HepG2 (cell line): ENCODE results near the gene TCEANC2. TPM values are rescaled to one million over a fixed set of nuclear protein-coding genes. Genes with fewer than 3 reads are reported as not detected.
A peak's percentile ranks its signal among the peaks of the same experiment; 100 is the strongest.

Source experiments
- AKAP8 ChIP-seq: sonication (generic); formaldehyde crosslinking; IDR thresholded peaks from 2 replicates; pipeline ENCODE4 v1.5.1; 2020; ENCODE audit warnings: mild to moderate bottlenecking, missing genetic modification reagents
- CBX5 ChIP-seq: sonication (generic); formaldehyde crosslinking; IDR thresholded peaks from 2 replicates; pipeline ENCODE4 v1.4.0; 2020; ENCODE audit warnings: missing genetic modification reagents, borderline replicate concordance
- HDAC1 ChIP-seq: sonication (generic); formaldehyde crosslinking; IDR thresholded peaks from 2 replicates; pipeline ENCODE4 v1.5.1; 2020; ENCODE audit warnings: mild to moderate bottlenecking, missing genetic modification reagents
- HINFP ChIP-seq: sonication (generic); formaldehyde crosslinking; IDR thresholded peaks from 2 replicates; pipeline ENCODE4 v1.4.0; 2020; ENCODE audit warnings: low read depth, mild to moderate bottlenecking, missing genetic modification reagents
- JDP2 ChIP-seq: sonication (generic); formaldehyde crosslinking; IDR thresholded peaks from 2 replicates; pipeline ENCODE4 v1.8.1; 2022; ENCODE audit warnings: missing genetic modification reagents, borderline replicate concordance
- JUN ChIP-seq: sonication (generic); formaldehyde crosslinking; IDR thresholded peaks from 2 replicates; pipeline ENCODE4 v1.4.0; 2020; ENCODE audit warnings: mild to moderate bottlenecking, missing genetic modification reagents
- NKX3-1 ChIP-seq: sonication (generic); formaldehyde crosslinking; IDR thresholded peaks from 2 replicates; pipeline ENCODE4 v1.5.0; 2020; ENCODE audit warnings: missing genetic modification reagents
- PATZ1 ChIP-seq: sonication (generic); formaldehyde crosslinking; IDR thresholded peaks from 2 replicates; pipeline ENCODE4 v1.4.0; 2020; ENCODE audit warnings: missing genetic modification reagents
- TARDBP ChIP-seq: sonication (generic); formaldehyde crosslinking; IDR thresholded peaks from 2 replicates; pipeline ENCODE4 v1.8.0; 2022; ENCODE audit warnings: mild to moderate bottlenecking, missing genetic modification reagents
- ZFP1 ChIP-seq: IDR thresholded peaks from 2 replicates; pipeline ENCODE4 v1.6.1; 2016
- ZNF138 ChIP-seq: sonication (generic); formaldehyde crosslinking; IDR thresholded peaks from 2 replicates; pipeline ENCODE4 v1.5.0; 2020; ENCODE audit warnings: mild to moderate bottlenecking, low read depth, missing genetic modification reagents
- ZNF296 ChIP-seq: sonication (generic); formaldehyde crosslinking; conservative IDR thresholded peaks from 2 replicates; pipeline ENCODE4 v1.5.0; 2020; ENCODE audit warnings: mild to moderate bottlenecking, missing genetic modification reagents
- ZNF550 ChIP-seq: sonication (generic); formaldehyde crosslinking; IDR thresholded peaks from 2 replicates; pipeline ENCODE4 v1.4.0; 2020; ENCODE audit warnings: mild to moderate bottlenecking, missing genetic modification reagents, borderline replicate concordance
- ZNF761 ChIP-seq: sonication (generic); formaldehyde crosslinking; conservative IDR thresholded peaks from 2 replicates; pipeline ENCODE4 v1.4.0; 2020; ENCODE audit warnings: mild to moderate bottlenecking, missing genetic modification reagents
- ZNF790 ChIP-seq: sonication (generic); formaldehyde crosslinking; IDR thresholded peaks from 2 replicates; pipeline ENCODE4 v1.8.0; 2022; ENCODE audit warnings: missing genetic modification reagents, mild to moderate bottlenecking, borderline replicate concordance
- polyA plus RNA-seq, 8 experiments: library from polyadenylated mRNA; depleted of rRNA in 3 of 8; stranded (reverse) in 7 of 8; unstranded in 1 of 8; fragments of >200 nt; fragmentation: Illumina TruSeq in 4 of 8; extraction: Trizol in 4 of 8; gene quantifications; 2 replicates each; pipeline versions ENCODE4 v1.2.1 to v1.2.3, GENCODE V29; 2011 to 2016; ENCODE audit warnings: low read depth in 4 of 8, missing spikeins in 1 of 8, mixed read lengths in 1 of 8; ENCODE audit not compliant: insufficient read depth in 1 of 8
- total RNA-seq, 5 experiments: library from RNA; depleted of rRNA; stranded (reverse); fragments of >200 nt; fragmentation: Illumina TruSeq; extraction: Trizol; gene quantifications; 2 replicates each; pipeline ENCODE4 v1.2.3, GENCODE V29; 2016; ENCODE audit warnings: low read depth in 1 of 5
- TF ChIP-seq, protein P1 (sequence below): sonication (generic); formaldehyde crosslinking; IDR thresholded peaks from 2 replicates; pipeline ENCODE4 v1.4.0; 2020; ENCODE audit warnings: missing genetic modification reagents
- TF ChIP-seq, protein P2 (sequence below): sonication (generic); formaldehyde crosslinking; conservative IDR thresholded peaks from 2 replicates; pipeline ENCODE4 v1.4.0; 2020; ENCODE audit warnings: mild to moderate bottlenecking, missing genetic modification reagents, moderate library complexity

TCEANC2 gene
- total and polyA plus RNA-seq, 2 of the 13 experiments (the other 11 are each of a cell fraction or from before 2014, with no cell fraction given), result 3.8 to 5.0 TPM

DNA sequence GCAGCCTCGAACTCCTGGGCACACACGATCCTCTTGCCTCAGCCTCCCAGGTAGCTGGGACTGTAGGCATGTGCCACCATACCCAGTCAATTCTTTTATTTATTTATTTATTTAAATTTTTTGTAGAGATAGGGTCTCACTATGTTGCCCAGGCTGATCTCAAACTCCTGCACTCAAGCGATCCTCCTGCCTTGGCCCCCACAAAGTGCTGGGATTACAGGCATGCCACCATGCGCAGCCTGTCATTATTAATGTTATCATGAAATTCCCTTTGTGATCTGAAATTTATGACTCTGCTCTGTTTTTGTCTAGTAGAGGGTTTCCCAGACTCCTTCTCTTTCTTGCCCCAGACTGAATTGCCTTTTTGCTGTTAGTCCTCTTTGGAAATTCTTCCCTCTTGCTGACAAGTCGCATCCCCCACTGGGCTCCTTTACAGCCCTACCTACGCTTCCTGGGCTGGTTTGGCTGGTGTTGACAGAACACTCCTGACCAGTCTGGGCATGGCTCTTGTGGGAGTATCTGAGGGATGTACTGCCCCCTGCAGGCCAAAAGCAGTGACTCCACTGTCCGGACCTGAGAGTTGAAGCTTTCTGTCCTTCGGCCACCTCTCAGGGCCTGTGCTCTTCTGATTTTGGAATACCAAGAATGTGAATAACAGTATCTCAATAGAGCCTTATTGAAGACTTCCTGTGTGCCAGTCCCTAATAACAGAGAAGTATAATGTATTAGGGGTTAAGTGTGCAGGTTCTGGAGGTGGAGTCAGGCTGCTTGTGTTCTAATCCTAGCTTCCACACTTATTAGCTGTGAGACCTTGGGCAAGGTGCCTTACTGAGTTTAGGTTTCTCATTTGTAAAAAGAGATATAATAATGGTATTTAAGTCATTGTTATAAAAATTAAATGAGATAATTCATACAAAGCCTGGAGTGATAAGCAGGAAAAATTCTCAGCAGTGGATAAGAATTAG is 28.2 kb downstream of the TCEANC2 start (continued):
- TF ChIP-seq PATZ1 (CRISPR knock-in tag), result peak; percentile 50
- 0 out of 2 replicates have a peak, but pooled peaks have one; percentile 19 for TF ChIP-seq HDAC1 (CRISPR knock-in tag)
- 0 out of 2 replicates have a peak, but pooled peaks have one; percentile 30 for TF ChIP-seq ZNF761 (CRISPR knock-in tag)
- TF ChIP-seq ZNF550, result no peak
- TF ChIP-seq ZNF138 (CRISPR knock-in tag), result no peak
- peak; percentile 38; the same call in 1 of the 2 replicates for TF ChIP-seq CBX5 (CRISPR knock-in tag)
- TF ChIP-seq, protein P1, sequence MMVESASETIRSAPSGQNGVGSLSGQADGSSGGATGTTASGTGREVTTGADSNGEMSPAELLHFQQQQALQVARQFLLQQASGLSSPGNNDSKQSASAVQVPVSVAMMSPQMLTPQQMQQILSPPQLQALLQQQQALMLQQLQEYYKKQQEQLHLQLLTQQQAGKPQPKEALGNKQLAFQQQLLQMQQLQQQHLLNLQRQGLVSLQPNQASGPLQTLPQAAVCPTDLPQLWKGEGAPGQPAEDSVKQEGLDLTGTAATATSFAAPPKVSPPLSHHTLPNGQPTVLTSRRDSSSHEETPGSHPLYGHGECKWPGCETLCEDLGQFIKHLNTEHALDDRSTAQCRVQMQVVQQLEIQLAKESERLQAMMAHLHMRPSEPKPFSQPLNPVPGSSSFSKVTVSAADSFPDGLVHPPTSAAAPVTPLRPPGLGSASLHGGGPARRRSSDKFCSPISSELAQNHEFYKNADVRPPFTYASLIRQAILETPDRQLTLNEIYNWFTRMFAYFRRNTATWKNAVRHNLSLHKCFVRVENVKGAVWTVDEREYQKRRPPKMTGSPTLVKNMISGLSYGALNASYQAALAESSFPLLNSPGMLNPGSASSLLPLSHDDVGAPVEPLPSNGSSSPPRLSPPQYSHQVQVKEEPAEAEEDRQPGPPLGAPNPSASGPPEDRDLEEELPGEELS (CRISPR knock-in tag), result no peak
- no peak for TF ChIP-seq JDP2 (CRISPR knock-in tag)
- TF ChIP-seq NKX3-1, result no peak
- TF ChIP-seq ZNF296 (CRISPR knock-in tag), result no peak
- no peak for TF ChIP-seq HINFP (CRISPR knock-in tag)
- TF ChIP-seq AKAP8, result no peak
- peak; percentile 37; the same call in 1 of the 2 replicates for TF ChIP-seq TARDBP
- no peak for TF ChIP-seq JUN (CRISPR knock-in tag)
- TF ChIP-seq, protein P2, sequence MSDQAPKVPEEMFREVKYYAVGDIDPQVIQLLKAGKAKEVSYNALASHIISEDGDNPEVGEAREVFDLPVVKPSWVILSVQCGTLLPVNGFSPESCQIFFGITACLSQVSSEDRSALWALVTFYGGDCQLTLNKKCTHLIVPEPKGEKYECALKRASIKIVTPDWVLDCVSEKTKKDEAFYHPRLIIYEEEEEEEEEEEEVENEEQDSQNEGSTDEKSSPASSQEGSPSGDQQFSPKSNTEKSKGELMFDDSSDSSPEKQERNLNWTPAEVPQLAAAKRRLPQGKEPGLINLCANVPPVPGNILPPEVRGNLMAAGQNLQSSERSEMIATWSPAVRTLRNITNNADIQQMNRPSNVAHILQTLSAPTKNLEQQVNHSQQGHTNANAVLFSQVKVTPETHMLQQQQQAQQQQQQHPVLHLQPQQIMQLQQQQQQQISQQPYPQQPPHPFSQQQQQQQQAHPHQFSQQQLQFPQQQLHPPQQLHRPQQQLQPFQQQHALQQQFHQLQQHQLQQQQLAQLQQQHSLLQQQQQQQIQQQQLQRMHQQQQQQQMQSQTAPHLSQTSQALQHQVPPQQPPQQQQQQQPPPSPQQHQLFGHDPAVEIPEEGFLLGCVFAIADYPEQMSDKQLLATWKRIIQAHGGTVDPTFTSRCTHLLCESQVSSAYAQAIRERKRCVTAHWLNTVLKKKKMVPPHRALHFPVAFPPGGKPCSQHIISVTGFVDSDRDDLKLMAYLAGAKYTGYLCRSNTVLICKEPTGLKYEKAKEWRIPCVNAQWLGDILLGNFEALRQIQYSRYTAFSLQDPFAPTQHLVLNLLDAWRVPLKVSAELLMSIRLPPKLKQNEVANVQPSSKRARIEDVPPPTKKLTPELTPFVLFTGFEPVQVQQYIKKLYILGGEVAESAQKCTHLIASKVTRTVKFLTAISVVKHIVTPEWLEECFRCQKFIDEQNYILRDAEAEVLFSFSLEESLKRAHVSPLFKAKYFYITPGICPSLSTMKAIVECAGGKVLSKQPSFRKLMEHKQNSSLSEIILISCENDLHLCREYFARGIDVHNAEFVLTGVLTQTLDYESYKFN (CRISPR knock-in tag), result peak; percentile 55; the same call in 1 of the 2 replicates
- no peak for TF ChIP-seq ZNF790 (CRISPR knock-in tag)
- TF ChIP-seq ZFP1, result 0 out of 2 replicates have a peak, but pooled peaks have one; percentile 47
- TF ChIP-seq, all 625 proteins: peak for 83
